GM18951 (cell line): Measurements from ENCODE around the gene MVB12B.

ENCODE experiments used
- POLR2A ChIP-seq: IDR thresholded peaks from 4 replicates; pipeline ENCODE4 v1.6.1; 2011; ENCODE audit warnings: mild to moderate bottlenecking; ENCODE audit not compliant: insufficient read length, insufficient read depth; ENCODE audit errors: extremely low read depth
- in situ Hi-C: fragments of 300-500 bp; cut with MboI; formaldehyde crosslinking; loops from one replicate; pipeline ENCODE4 v1.12.0; 2022; ENCODE audit warnings: low sequenced_read_pairs, mixed read lengths, inconsistent platforms; ENCODE audit not compliant: unreplicated experiment

The MVB12B gene

DNA sequence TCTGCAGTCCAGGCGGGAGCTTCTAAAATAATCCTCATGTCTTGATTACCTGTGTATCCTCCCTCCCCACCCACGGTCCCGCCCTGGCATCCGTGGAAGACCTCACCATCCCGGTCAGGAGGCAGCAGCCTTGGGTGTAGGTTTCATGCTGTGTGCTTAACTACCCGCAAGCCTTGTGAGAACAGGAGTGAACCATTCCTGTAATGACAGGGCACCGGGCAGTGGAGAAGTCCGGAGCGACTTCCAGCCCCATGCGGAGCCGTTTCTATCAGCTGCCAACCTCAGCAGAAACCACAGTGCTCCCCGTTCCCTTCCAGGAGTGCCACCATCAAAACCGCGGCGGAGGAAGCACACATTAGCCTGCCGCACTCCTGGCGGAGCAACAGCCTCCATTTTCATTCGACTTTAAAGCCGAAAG is 163.6 kb downstream of the MVB12B start:
- no peak for TF ChIP-seq POLR2A
- in situ Hi-C loops: loop anchor here (25.0 kb wide), 1 partner anchor 178 kb away; no protein-coding TSS in a partner anchor

DNA sequence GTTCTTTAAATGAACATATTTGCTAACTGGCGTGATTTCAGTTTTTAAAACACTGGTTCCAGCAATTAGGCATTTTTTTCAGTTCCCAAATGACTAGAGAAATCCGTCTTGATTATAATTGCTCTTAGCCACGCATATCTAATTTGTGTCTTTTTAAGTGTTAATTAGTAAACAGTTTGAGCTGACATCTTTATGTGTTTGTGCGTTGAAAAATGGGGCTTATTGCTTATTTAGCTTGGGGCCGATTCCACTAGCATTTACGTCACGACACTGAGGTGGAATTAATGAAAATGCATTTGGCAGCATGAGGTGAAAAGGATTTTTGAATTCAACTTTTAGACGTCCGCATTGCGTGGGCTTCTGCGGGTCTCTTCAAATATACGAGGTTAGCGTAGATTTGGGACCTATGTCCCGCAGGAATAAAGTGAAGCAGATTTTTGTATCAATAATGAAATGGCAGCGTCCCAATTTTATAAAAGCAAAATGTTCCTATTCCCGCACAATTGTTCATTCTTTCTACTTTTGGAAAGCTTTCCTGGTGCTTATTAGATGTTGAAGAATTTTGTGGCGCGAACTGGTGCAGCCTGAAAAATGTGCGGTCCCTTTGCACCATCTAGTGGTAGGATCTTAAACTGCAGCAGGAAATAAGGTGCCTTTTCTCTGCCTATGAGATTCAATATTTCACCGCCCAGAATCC is 164.4 kb downstream of the MVB12B start:
- TF ChIP-seq POLR2A: no peak
- in situ Hi-C loops: loop anchor here (25.0 kb wide), 1 partner anchor 179 kb away; no protein-coding TSS in a partner anchor

DNA sequence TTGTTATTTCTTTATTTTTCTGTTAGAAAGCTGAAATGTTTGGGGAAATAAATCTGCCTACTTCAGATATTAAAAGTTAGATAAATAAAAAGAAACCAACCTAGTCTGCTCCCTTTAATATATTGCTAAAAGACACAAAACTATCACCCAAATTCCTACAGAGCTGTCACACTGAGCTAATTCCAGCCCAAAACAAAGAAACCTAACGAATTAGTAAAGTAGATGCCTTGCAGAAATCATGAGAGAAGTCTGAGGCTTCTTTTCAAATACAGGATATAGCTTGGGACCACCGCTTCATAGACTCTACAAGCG is 164.9 kb downstream of the MVB12B start:
- in situ Hi-C loops: loop anchor here (25.0 kb wide), 1 partner anchor 179 kb away; no protein-coding TSS in a partner anchor
- no peak for TF ChIP-seq POLR2A

DNA sequence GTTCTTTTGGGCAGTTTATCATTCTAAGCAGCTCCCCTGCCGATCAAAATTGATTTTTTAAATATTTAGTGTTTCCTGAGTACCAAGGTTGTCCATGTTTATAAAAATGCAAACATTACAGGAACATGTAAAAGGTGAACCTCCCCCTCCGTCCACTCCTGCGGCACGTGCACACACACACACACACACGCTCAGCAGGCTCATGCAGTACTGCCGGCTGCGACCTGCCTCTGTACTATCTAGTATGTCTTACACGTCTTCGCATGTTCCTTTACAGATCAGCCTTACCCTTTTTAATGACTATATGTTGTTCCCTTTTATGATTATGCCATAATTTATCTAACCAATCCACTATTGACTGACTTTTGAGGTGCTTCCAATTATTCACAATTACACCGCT is 165.3 kb downstream of the MVB12B start:
- no peak for TF ChIP-seq POLR2A
- in situ Hi-C loops: loop anchor here (25.0 kb wide), 1 partner anchor 180 kb away; no protein-coding TSS in a partner anchor

DNA sequence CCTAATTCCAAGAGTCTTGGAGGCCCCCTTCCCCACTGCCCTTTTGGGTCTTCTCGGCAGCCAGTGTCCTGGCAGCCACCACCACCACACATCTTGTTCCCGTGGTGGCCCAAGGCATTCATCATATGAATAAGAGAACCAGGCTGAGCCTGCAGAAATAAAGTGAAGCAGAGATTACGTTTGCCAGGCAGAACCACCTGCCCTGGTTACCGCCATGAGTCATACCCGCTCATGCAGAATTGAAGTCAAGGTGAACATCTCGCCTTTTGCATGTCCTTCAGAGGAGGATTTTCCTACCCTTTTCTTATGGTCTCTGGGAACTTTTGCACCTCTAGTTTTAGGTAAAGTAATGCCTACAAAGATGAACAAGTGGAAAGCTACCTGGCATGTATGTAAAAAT is 167.6 kb downstream of the MVB12B start:
- no peak for TF ChIP-seq POLR2A
- in situ Hi-C loops: loop anchor here (25.0 kb wide), 1 partner anchor 182 kb away; no protein-coding TSS in a partner anchor

DNA sequence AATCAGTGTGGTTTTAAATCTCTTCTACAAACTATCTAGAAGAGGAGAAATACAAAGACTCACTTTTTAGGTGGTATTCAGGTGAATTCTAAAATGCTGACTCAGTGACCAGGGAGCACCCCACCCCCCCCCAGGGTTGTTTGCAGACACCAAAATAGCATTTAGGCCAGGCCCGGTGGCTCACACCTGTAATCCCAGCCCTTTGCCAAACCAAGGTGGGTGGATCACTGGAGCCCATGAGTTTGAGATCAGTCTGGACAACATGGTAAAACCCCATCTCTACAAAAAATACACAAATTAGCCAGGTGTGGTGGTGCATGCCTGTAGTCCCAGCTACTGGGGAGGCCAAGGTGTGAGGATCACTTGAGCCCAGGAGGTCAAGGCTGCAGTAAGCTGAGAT is 168.1 kb downstream of the MVB12B start:
- TF ChIP-seq POLR2A: no peak
- in situ Hi-C loops: loop anchor here (25.0 kb wide), 1 partner anchor 182 kb away; no protein-coding TSS in a partner anchor

DNA sequence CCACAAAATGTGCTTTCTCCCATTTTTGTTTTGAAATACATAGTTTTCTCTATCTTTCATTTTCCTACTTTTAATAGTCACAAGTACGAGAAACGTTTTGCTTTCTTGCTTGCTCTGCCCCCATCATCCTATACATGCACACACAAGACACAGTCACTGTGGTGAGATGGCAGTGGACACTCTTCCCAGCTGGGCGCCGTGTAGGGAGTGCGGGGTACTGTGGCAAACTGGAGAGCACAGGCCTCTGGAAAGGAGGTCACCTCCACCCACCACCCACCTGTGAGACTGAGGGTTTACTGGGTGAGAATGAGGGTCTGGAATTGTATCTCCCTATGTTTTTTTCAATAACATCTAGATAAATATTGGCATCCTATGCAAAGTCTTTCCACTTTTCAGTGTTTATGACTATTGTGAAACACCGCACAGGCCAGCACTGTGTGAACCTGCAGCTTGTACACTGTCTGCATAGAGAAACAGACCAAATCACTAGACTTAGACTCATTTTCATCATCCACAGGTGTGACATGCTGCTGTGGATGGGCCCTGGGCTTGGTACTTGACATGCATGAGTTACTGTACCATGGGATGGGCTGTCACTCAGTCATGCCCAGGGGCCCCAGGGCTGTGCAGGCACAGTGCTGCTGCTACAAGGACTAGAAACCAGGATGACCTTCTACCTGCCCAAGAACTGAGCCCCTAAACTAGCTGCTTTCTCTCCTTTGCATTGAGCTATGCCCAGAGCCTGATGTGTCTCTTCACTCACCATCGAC is 169.0 kb downstream of the MVB12B start:
- in situ Hi-C loops: loop anchor here (25.0 kb wide), 1 partner anchor 183 kb away; no protein-coding TSS in a partner anchor
- TF ChIP-seq POLR2A: no peak

DNA sequence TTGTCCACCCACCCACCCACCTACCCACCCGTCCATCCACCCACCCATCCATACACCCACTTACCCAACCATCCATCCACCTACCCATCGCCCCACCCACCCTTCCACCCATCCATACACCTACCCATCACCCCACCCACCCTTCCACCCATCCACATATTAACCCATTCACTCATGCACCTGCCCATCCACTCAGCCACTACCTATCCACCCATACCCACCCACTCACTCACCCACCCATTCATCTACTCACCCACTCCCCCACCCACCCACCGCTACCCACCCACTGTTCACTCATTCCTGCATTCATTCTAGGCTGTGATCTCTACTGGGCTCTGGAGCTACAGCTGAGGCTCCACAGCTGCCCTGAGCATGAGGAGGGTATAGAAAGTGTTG is 169.6 kb downstream of the MVB12B start:
- in situ Hi-C loops: loop anchor here (25.0 kb wide), 1 partner anchor 184 kb away; no protein-coding TSS in a partner anchor
- TF ChIP-seq POLR2A: no peak

DNA sequence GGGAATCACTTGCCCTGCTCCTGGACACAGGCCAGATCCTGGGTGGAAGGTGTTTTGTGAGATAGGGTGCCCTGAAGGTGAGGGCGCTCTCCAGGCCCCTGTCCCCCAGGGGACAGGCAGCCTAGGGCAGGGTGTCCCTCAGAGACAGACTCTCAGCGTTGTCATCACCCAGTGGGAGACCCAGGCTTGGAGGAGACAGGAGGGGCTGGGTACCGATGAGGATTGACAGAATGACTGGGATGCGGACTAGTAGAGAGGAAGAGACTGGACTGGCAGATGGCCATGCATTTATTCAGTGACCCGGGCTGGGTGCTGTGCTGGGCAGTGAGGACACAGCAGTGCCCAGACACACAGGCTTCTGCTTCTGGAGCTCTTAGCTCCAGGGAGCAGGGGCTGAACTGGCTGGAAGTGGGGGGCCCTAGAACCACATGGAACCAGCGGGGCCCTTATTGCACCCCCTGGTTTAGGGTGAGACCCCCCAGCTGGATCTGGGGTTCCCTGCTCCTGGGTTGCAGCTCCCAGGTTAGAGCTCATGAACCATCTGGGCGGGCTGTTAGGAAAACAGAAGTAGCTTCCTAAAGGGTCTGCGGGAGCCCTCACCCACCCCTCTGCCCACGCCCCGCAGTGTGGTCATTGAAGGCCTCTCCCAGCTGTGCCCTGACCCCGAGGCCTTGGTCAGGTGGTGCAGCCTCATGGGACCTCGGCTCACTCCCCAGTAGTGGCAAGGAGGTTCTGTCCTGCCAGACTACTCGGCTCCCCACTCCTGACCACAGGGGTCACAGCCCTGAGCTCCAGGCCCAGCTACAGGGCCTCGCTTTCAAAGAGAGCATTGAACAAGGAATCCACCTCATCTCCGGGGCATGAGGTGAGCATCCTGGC is 170.4 kb downstream of the MVB12B start:
- TF ChIP-seq POLR2A: no peak
- in situ Hi-C loops: loop anchor here (25.0 kb wide), 1 partner anchor 185 kb away; no protein-coding TSS in a partner anchor

DNA sequence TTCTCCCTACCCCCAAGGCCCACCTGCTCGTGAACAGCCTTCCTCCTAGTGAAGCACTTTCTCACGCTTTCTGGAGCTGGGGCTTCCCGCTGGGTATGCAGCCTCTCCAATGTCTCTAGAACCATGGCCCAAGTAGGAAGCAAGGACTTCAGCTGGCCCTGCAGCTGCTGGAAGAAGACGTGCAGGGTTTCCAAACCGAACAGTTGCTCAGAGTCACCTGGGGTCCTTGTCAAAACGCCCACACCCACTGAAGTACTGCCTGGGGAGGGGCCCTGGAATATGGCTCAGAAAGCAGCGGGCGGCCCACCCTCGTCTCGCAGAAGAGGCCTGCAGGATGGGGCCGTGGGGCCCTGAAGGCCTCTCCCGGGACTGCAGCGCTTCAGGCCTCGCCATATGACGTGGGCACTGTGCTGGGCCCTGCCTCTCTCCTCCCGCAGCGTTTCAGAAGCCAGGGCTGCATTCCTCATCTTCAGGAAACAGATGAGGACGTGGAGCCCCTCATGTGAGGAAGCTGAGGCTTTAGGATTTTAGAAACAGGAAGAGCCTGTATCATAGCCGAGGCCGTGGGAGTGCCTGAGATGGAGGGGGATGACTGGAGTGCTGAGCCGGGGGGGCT is 171.1 kb downstream of the MVB12B start:
- TF ChIP-seq POLR2A: no peak
- in situ Hi-C loops: loop anchor here (25.0 kb wide), 1 partner anchor 185 kb away; no protein-coding TSS in a partner anchor

DNA sequence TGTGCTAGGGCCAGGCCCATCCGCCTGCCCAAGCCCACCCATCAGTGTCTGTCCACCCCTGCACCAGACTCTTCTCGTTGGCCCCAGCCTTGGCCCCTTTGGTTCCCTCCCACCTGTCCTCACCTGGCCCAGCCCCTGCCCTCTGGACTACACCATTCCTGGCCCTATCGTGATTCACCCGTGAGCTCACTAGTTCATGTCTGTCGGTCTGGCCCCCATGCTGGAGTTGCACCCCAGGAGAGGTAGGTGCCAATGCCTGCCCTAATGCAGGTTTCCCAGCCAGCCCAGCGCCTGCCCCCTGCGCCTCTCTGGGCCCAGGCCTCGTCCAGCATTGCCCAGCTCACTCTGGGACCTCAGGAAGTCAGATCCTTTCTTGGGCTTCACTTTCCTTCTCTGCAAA is 171.7 kb downstream of the MVB12B start:
- in situ Hi-C loops: loop anchor here (25.0 kb wide), 1 partner anchor 186 kb away; no protein-coding TSS in a partner anchor
- no peak for TF ChIP-seq POLR2A
